Neuronal stem cell (in vitro differentiated cells): ENCODE results near the gene CYP1A2.

Experiments
- DNase-seq: peaks from one replicate; pipeline ENCODE4 v3.0.0-alpha.2; 2013; ENCODE audit warnings: low spot score
- H2AFZ ChIP-seq: one replicate; pipeline ENCODE4 v1.6.1; 2013; ENCODE audit warnings: mild to moderate bottlenecking, low read length, inconsistent platforms
- H2AK5ac ChIP-seq: 2 replicates; pipeline ENCODE4 v1.6.1; 2013; ENCODE audit warnings: low read depth, mild to moderate bottlenecking, inconsistent platforms, low read length, moderate library complexity, mixed read lengths
- H2BK120ac ChIP-seq: 2 replicates; pipeline ENCODE4 v1.6.1; 2013; ENCODE audit warnings: low read depth, mild to moderate bottlenecking, inconsistent platforms, low read length, moderate library complexity, mixed read lengths
- H2BK12ac ChIP-seq: one replicate; pipeline ENCODE4 v1.6.1; 2013; ENCODE audit warnings: low read length, inconsistent platforms
- H2BK15ac ChIP-seq: 2 replicates; pipeline ENCODE4 v1.6.1; 2013; ENCODE audit warnings: mild to moderate bottlenecking, low read length, inconsistent platforms, mixed read lengths
- H2BK5ac ChIP-seq: one replicate; pipeline ENCODE4 v1.6.1; 2013; ENCODE audit warnings: inconsistent platforms, mild to moderate bottlenecking, low read length, moderate library complexity
- H3K14ac ChIP-seq: one replicate; pipeline ENCODE4 v1.6.1; 2013; ENCODE audit warnings: low read length, inconsistent platforms
- H3K18ac ChIP-seq: 2 replicates; pipeline ENCODE4 v1.6.1; 2013; ENCODE audit warnings: low read length, inconsistent platforms
- H3K23ac ChIP-seq: 2 replicates; pipeline ENCODE4 v1.6.1; 2013; ENCODE audit warnings: low read depth, mild to moderate bottlenecking, mixed read lengths, low read length, inconsistent platforms; ENCODE audit not compliant: poor library complexity
- H3K27ac ChIP-seq: replicated peaks from 3 replicates; pipeline ENCODE4 v1.5.1; 2013; ENCODE audit warnings: low read length, inconsistent platforms
- H3K27me3 ChIP-seq, 3 experiments: 2 replicates each; pipeline ENCODE4 v1.6.1; 2013; ENCODE audit warnings: low read length in 3 of 3, mild to moderate bottlenecking in 2 of 3, inconsistent platforms in 1 of 3, low read depth in 1 of 3, mixed read lengths in 1 of 3, moderate library complexity in 1 of 3; ENCODE audit not compliant: control insufficient read depth in 3 of 3, insufficient read depth in 3 of 3
- H3K36me3 ChIP-seq, 2 donors: replicated peaks in 1 of 2; 2 replicates each; pipeline ENCODE4 v1.6.1; 2013; ENCODE audit warnings: low read length in 2 of 2; ENCODE audit not compliant: control insufficient read depth in 2 of 2, insufficient read depth in 2 of 2
- H3K4ac ChIP-seq: 2 replicates; pipeline ENCODE4 v1.6.1; 2013; ENCODE audit warnings: inconsistent platforms, mild to moderate bottlenecking, low read length, moderate library complexity
- H3K4me1 ChIP-seq, 2 donors: 1 replicate in 1 of 2; 2 replicates in 1 of 2; pipeline ENCODE4 v1.6.1; 2013; ENCODE audit warnings: low read length in 2 of 2, low read depth in 1 of 2; ENCODE audit not compliant: control insufficient read depth in 2 of 2, insufficient read depth in 1 of 2
- H3K4me2 ChIP-seq: one replicate; pipeline ENCODE4 v1.6.1; 2013; ENCODE audit warnings: mild to moderate bottlenecking, low read length, inconsistent platforms; ENCODE audit not compliant: insufficient read depth, poor library complexity, severe bottlenecking
- H3K4me3 ChIP-seq, 2 donors: 2 replicates each; pipeline ENCODE4 v1.5.1; 2013; ENCODE audit warnings: low read length in 2 of 2, mild to moderate bottlenecking in 2 of 2, inconsistent platforms in 1 of 2, moderate library complexity in 1 of 2
- H3K79me1 ChIP-seq: one replicate; pipeline ENCODE4 v1.6.1; 2013; ENCODE audit warnings: low read depth, mild to moderate bottlenecking, inconsistent platforms, low read length, moderate library complexity
- H3K9ac ChIP-seq: one replicate; pipeline ENCODE4 v1.6.1; 2013; ENCODE audit warnings: mild to moderate bottlenecking, low read depth, low read length, inconsistent platforms; ENCODE audit not compliant: poor library complexity
- H3K9me3 ChIP-seq, 2 donors: replicated peaks in 1 of 2; 2 replicates each; pipeline versions ENCODE3 to v1.6.1; 2013; ENCODE audit warnings: low read length in 2 of 2, mild to moderate bottlenecking in 2 of 2, inconsistent platforms in 1 of 2, low read depth in 1 of 2, mixed read lengths in 1 of 2, moderate library complexity in 1 of 2; ENCODE audit not compliant: control insufficient read depth in 2 of 2, insufficient read depth in 1 of 2
- H4K8ac ChIP-seq: one replicate; pipeline ENCODE4 v1.6.1; 2013; ENCODE audit warnings: low read depth, mild to moderate bottlenecking, inconsistent platforms, low read length, moderate library complexity
- H4K91ac ChIP-seq: one replicate; pipeline ENCODE4 v1.6.1; 2013; ENCODE audit warnings: low read length, low read depth, mild to moderate bottlenecking, inconsistent platforms; ENCODE audit not compliant: poor library complexity
- WGBS, 2 donors: extraction: QIAGEN DNeasy Blood & Tissue Kit; methylation state at CpG; one replicate each; pipeline ENCODE4 v1.1.7; 2013; ENCODE audit warnings: missing lambda C conversion rate in 2 of 2, mixed read lengths in 1 of 2; ENCODE audit not compliant: insufficient read length in 2 of 2, insufficient replicate concordance in 1 of 2; ENCODE audit errors: extremely low coverage in 2 of 2; 5-methylcytosine and 5-hydroxymethylcytosine counted together

CYP1A2 gene

GRCh38 chr15:74799856-74800558 is 51.4 kb downstream of the CYP1A2 start:
- Histone ChIP-seq H3K4me3 (peak overlapping the region in 1 of 2 donors; percentile 20), H3K4me1 (no peaks in the 10 kb centered on the region), H3K79me1 (peaks cover 12% of the 10 kb centered on the region), H3K9ac (no peak overlapping the region), H3K4ac (peak overlapping the region; percentile 1), H3K18ac (peak overlapping the region; percentile 88), H2BK5ac (peak overlapping the region; percentile 43), H4K8ac (no peak overlapping the region), H4K91ac (no peak overlapping the region), H2AK5ac (no peak overlapping the region), H3K27me3 (no peaks in the 10 kb centered on the region), H3K4me2 (no peak overlapping the region), H3K23ac (peak overlapping the region; percentile 13), H2BK120ac (no peak overlapping the region), H2AFZ (no peak overlapping the region), H3K27ac (peak overlapping the region; percentile 17), H2BK12ac (no peak overlapping the region), H3K36me3 (peaks cover 48 to 75% of the 10 kb centered on the region in 2 donors), H3K9me3 (no peaks in the 10 kb centered on the region), H2BK15ac (no peak overlapping the region), H3K14ac (no peak overlapping the region)
- no CpG with 5 or more reads among the region's 18 CpGs for WGBS, 2 donors
- no peak for DNase-seq

GRCh38 chr15:74800559-74801094 is 52.0 kb downstream of the CYP1A2 start:
- Histone ChIP-seq H3K4me3 (no peak overlapping the region), H2BK120ac (no peak overlapping the region), H4K8ac (no peak overlapping the region), H3K23ac (no peak overlapping the region), H3K9me3 (no peaks in the 10 kb centered on the region), H2AK5ac (no peak overlapping the region), H2BK12ac (no peak overlapping the region), H3K27me3 (no peaks in the 10 kb centered on the region), H2AFZ (no peak overlapping the region), H2BK15ac (no peak overlapping the region), H3K18ac (no peak overlapping the region), H3K4me2 (no peak overlapping the region), H3K14ac (no peak overlapping the region), H2BK5ac (peak overlapping the region; percentile 43), H3K79me1 (peaks cover 11% of the 10 kb centered on the region), H3K4ac (no peak overlapping the region), H3K9ac (peak overlapping the region; percentile 72), H3K4me1 (no peaks in the 10 kb centered on the region), H4K91ac (no peak overlapping the region), H3K27ac (no peak overlapping the region), H3K36me3 (peaks cover 48 to 73% of the 10 kb centered on the region in 2 donors)
- DNase-seq: no peak
- no CpG with 5 or more reads among the region's 20 CpGs for WGBS, 2 donors

- Histone ChIP-seq H3K27me3 (no peaks in the 10 kb centered on the region), H2BK15ac (no peak overlapping the region), H2BK12ac (peak overlapping the region; percentile 76), H3K27ac (no peak overlapping the region), H4K8ac (no peak overlapping the region), H2AFZ (no peak overlapping the region), H3K14ac (no peak overlapping the region), H2AK5ac (no peak overlapping the region), H3K4ac (no peak overlapping the region), H3K9me3 (no peaks in the 10 kb centered on the region), H3K36me3 (peaks cover 48 to 73% of the 10 kb centered on the region in 2 donors), H3K4me1 (no peaks in the 10 kb centered on the region), H3K79me1 (peaks cover 11% of the 10 kb centered on the region), H3K23ac (no peak overlapping the region), H3K18ac (no peak overlapping the region), H3K4me3 (peak overlapping the region in 1 of 2 donors; percentile 14), H2BK120ac (no peak overlapping the region), H4K91ac (no peak overlapping the region), H3K9ac (peak overlapping the region; percentile 7), H2BK5ac (no peak overlapping the region), H3K4me2 (no peak overlapping the region)
- DNase-seq: no peak
- WGBS, 2 donors: no CpG with 5 or more reads among the region's 18 CpGs
Observed at GRCh38 chr15:74801311-74801997, 52.8 kb downstream of the CYP1A2 start.

GRCh38 chr15:74802290-74802689 is 53.6 kb downstream of the CYP1A2 start:
- no peak overlapping the region for H3K27ac ChIP-seq
- no peaks in the 10 kb centered on the region for H3K27me3 ChIP-seq
- peaks cover 11% of the 10 kb centered on the region for H3K79me1 ChIP-seq
- no peaks in the 10 kb centered on the region for H3K4me1 ChIP-seq
- no CpG with 5 or more reads among the region's 20 CpGs for WGBS, 2 donors
- no peak overlapping the region for H3K9ac ChIP-seq
- H2AK5ac ChIP-seq: no peak overlapping the region
- no peak overlapping the region for H3K4me3 ChIP-seq
- no peak overlapping the region for H2BK15ac ChIP-seq
- no peaks in the 10 kb centered on the region for H3K9me3 ChIP-seq
- no peak overlapping the region for H4K8ac ChIP-seq
- H3K23ac ChIP-seq: no peak overlapping the region
- no peak overlapping the region for H4K91ac ChIP-seq
- H3K4ac ChIP-seq: no peak overlapping the region
- H3K4me2 ChIP-seq: no peak overlapping the region
- H3K18ac ChIP-seq: no peak overlapping the region
- no peak for DNase-seq
- H2BK120ac ChIP-seq: no peak overlapping the region
- no peak overlapping the region for H3K14ac ChIP-seq
- no peak overlapping the region for H2BK12ac ChIP-seq
- H2AFZ ChIP-seq: no peak overlapping the region
- peaks cover 48 to 73% of the 10 kb centered on the region in 2 donors for H3K36me3 ChIP-seq
- no peak overlapping the region for H2BK5ac ChIP-seq
